GM12878 (cell line): ENCODE data around the gene CACTIN. TPM values are rescaled to one million over a fixed set of nuclear protein-coding genes. Genes with fewer than 3 reads are reported as not detected.

ENCODE experiments used
- ATAC-seq: fragments of 200-7000 bp; cut with Tn5 transposase; 3 replicates; pipeline ENCODE4 v1.9.1; 2020; ENCODE audit warnings: mild to moderate bottlenecking, moderate library complexity
- BruUV-seq: library from RNA; stranded (reverse); fragments of 400-500 nt; replicated peaks from 2 replicates; lab custom pipeline; 2021; lab: Mats Ljungman, UMichigan
- CTCF ChIA-PET: fragments of 300-600 bp; sonication (Branson Sonifier 250); formaldehyde crosslinking; extraction: SDS; loops from one replicate; lab custom pipeline; 2021; ENCODE audit warnings: inconsistent platforms; lab: Yijun Ruan, JAX
- POLR2A ChIA-PET: fragments of 350-600 bp; formaldehyde crosslinking; extraction: SDS; loops from one replicate; lab custom pipeline; 2021; ENCODE audit warnings: inconsistent platforms; lab: Charles Lee
- RAD21 ChIA-PET: fragments of 300-600 bp; sonication (Branson Sonifier 250); formaldehyde crosslinking; loops from one replicate; lab custom pipeline; 2023; ENCODE audit warnings: antibody characterized with exemption; ENCODE audit not compliant: unreplicated experiment; lab: Charles Lee
- SMC1A ChIA-PET: fragments of 300-600 bp; sonication (Branson Sonifier 250); formaldehyde crosslinking; loops from one replicate; lab custom pipeline; 2023; ENCODE audit not compliant: unreplicated experiment, uncharacterized antibody; lab: Charles Lee
- DNase-seq: peaks from one replicate; pipeline ENCODE4 v3.0.0-alpha.2; 2011; ENCODE audit warnings: low read depth, low spot score
- FAIRE-seq: peaks from 3 replicates; lab custom pipeline; 2011; peaks lifted over from hg19 to GRCh38; lab: Jason Lieb, UNC
- H2AFZ ChIP-seq: 2 replicates; pipeline ENCODE4 v1.6.0; 2011; ENCODE audit warnings: low read depth, low read length, control low read depth; ENCODE audit not compliant: control insufficient read depth
- H3K27ac ChIP-seq: 2 replicates; pipeline ENCODE4 v1.5.1; 2011; ENCODE audit warnings: control low read depth; ENCODE audit not compliant: control insufficient read depth, insufficient read depth
- H3K27me3 ChIP-seq, 2 experiments: replicated peaks in 1 of 2; 2 replicates each; pipeline versions ENCODE4 v1.6.0 to v1.6.1; 2011; ENCODE audit warnings: low read length in 1 of 2; ENCODE audit not compliant: control insufficient read depth in 2 of 2, insufficient read depth in 2 of 2
- H3K36me3 ChIP-seq, 2 experiments: 2 replicates each; pipeline ENCODE4 v1.5.1; 2011; ENCODE audit warnings: low read length in 1 of 2; ENCODE audit not compliant: control insufficient read depth in 2 of 2, insufficient read depth in 2 of 2
- H3K4me1 ChIP-seq: 2 replicates; pipeline ENCODE4 v1.6.1; 2011; ENCODE audit warnings: mild to moderate bottlenecking, low read length, moderate library complexity, mixed read lengths; ENCODE audit not compliant: control insufficient read depth, insufficient read depth
- H3K4me2 ChIP-seq: 2 replicates; pipeline ENCODE4 v1.6.0; 2011; ENCODE audit warnings: control low read depth; ENCODE audit not compliant: control insufficient read depth, insufficient read depth
- H3K4me3 ChIP-seq: fragments of 200-600 bp; sonication (generic); 2 replicates; pipeline ENCODE4 v1.5.1; 2016
- H3K79me2 ChIP-seq: 2 replicates; pipeline ENCODE4 v1.6.0; 2011; ENCODE audit warnings: low read length; ENCODE audit not compliant: control insufficient read depth, insufficient read depth
- H3K9ac ChIP-seq: 2 replicates; pipeline ENCODE4 v1.8.0; 2011; ENCODE audit warnings: low read length, control low read depth, mixed read lengths; ENCODE audit not compliant: control insufficient read depth, insufficient read depth
- H3K9me3 ChIP-seq: replicated peaks from 3 replicates; pipeline ENCODE4 v1.5.1; 2011; ENCODE audit warnings: mild to moderate bottlenecking, low read length; ENCODE audit not compliant: control insufficient read depth, insufficient read depth
- H4K20me1 ChIP-seq: 2 replicates; pipeline ENCODE4 v1.6.0; 2011; ENCODE audit not compliant: control insufficient read depth, insufficient read depth
- EED ChIP-seq: sonication (generic); IDR thresholded peaks from 2 replicates; pipeline ENCODE4 v1.6.1; 2016; ENCODE audit warnings: antibody characterized with exemption, low read depth
- MYB ChIP-seq: fragments of 150-350 bp; IDR thresholded peaks from 2 replicates; pipeline ENCODE4 v1.6.1; 2014; ENCODE audit warnings: mild to moderate bottlenecking, low read depth, low read length, borderline replicate concordance
- SUZ12 ChIP-seq: fragments of 200-600 bp; sonication (generic); IDR thresholded peaks from one replicate; pipeline ENCODE4 v1.6.1; 2018; ENCODE audit warnings: antibody characterized with exemption, mild to moderate bottlenecking; ENCODE audit not compliant: unreplicated experiment
- ZBTB11 ChIP-seq: fragments of 450-650 bp; formaldehyde crosslinking; IDR thresholded peaks from 2 replicates; pipeline ENCODE4 v1.5.0; 2022; ENCODE audit warnings: mild to moderate bottlenecking, missing genetic modification characterization
- ZNF24 ChIP-seq: fragments of 450-650 bp; IDR thresholded peaks from 2 replicates; pipeline ENCODE4 v1.6.1; 2017; ENCODE audit warnings: antibody characterized with exemption, mild to moderate bottlenecking
- WGBS: methylation state at CpG from one replicate; pipeline ENCODE4 v1.1.6; 2016; ENCODE audit warnings: low lambda C conversion rate; ENCODE audit not compliant: insufficient replicate concordance, insufficient coverage; ENCODE audit errors: missing lambda C conversion rate; 5-methylcytosine and 5-hydroxymethylcytosine counted together
- in situ Hi-C: fragments of 300-500 bp; cut with MboI; formaldehyde crosslinking; loops from 9 replicates; pipeline ENCODE4 v1.14.3; 2018; ENCODE audit warnings: mixed read lengths
- intact Hi-C: fragments of 100-400 bp; cut with micrococcal nuclease; formaldehyde crosslinking; loops from one replicate; pipeline ENCODE4 v1.14.2; 2022; ENCODE audit not compliant: unreplicated experiment
- polyA plus RNA-seq, 11 experiments: library from polyadenylated mRNA; depleted of rRNA in 4 of 11; unstranded in 6 of 11; stranded (reverse) in 5 of 11; fragments of >200 nt; fragmentation: Nextera tagmentation in 4 of 11; fragmentation: Illumina TruSeq in 1 of 11; extraction: Ambion mirVana in 4 of 11; extraction: Trizol in 1 of 11; gene quantifications; 1 replicate in 1 of 11; 2 replicates in 10 of 11; pipeline versions ENCODE4 v1.2.1 to v1.2.3, GENCODE V29; 2011 to 2016; ENCODE audit warnings: inconsistent platforms in 2 of 11, missing spikeins in 2 of 11, low read depth in 1 of 11
- total RNA-seq, 4 experiments: library from RNA; depleted of rRNA in 3 of 4; stranded (reverse); fragments of >200 nt in 3 of 4; fragmentation: Illumina TruSeq in 1 of 4; extraction: Trizol in 1 of 4; gene quantifications; 2 replicates each; pipeline versions ENCODE4 v1.2.1 to v1.2.3, GENCODE V29; 2013 to 2021

CACTIN gene
- total and polyA plus RNA-seq, 10 of the 15 experiments (the other 5 are each of a cell fraction or from before 2014, with no cell fraction given), result 0.40 to 31.4 (median 12.5) TPM

- no TSS peak for BruUV-seq
- in situ Hi-C loops, result no loop called here
- Histone ChIP-seq H3K4me1 (no peaks in the 10 kb centered on the region), H3K27me3 (no peaks in the 10 kb centered on the region), H3K36me3 (no peaks in the 10 kb centered on the region; a peak in 1 of 4 replicates), H3K27ac (no peak overlapping the region), H3K4me3 (no peak overlapping the region), H3K9me3 (no peaks in the 10 kb centered on the region), H3K4me2 (no peak overlapping the region), H3K79me2 (no peaks in the 10 kb centered on the region), H2AFZ (no peak overlapping the region), H4K20me1 (no peaks in the 10 kb centered on the region), H3K9ac (no peak overlapping the region)
- no peak for TF ChIP-seq ZNF24
- TF ChIP-seq ZBTB11, result no peak
- no peak for TF ChIP-seq MYB
- no peak for TF ChIP-seq SUZ12
- no peak for TF ChIP-seq EED
- ChIA-PET CTCF (no interaction called here), POLR2A (no interaction called here), SMC1A (no interaction called here), RAD21 (no interaction called here)
- ATAC-seq (no peak), DNase-seq (no peak), FAIRE-seq (no peak)
- WGBS, result 87% methylated on average over 28 of the region's 28 CpGs
- intact Hi-C loops, result no loop called here
Observed at GRCh38 chr19:3641515-3642269, 15.1 kb upstream of the CACTIN start.
